Measurements from ENCODE around the gene PYGO2.
"Not testable (repeated sequence)": the region's sequence is repeated elsewhere in the genome, so short reads cannot be mapped to it uniquely, and the experiment has no call there.

The PYGO2 gene

DNA sequence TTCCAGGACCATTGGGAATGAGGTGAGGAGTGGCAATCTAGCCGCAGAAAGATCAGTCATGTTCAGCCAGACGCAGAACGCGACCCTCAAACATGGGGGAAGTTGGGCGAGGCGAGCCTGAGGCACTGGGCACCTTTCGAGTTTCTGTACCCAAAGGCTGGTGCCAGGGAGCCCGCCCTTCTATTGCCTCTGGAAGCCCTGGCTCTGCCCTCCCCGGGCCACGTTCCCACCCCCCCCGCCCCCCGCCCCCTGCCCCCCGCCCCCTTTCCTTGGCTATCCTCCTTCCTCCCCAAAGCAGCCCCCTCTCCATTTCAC is 38.8 kb upstream of the PYGO2 start:
- DNase-seq: no peak

DNA sequence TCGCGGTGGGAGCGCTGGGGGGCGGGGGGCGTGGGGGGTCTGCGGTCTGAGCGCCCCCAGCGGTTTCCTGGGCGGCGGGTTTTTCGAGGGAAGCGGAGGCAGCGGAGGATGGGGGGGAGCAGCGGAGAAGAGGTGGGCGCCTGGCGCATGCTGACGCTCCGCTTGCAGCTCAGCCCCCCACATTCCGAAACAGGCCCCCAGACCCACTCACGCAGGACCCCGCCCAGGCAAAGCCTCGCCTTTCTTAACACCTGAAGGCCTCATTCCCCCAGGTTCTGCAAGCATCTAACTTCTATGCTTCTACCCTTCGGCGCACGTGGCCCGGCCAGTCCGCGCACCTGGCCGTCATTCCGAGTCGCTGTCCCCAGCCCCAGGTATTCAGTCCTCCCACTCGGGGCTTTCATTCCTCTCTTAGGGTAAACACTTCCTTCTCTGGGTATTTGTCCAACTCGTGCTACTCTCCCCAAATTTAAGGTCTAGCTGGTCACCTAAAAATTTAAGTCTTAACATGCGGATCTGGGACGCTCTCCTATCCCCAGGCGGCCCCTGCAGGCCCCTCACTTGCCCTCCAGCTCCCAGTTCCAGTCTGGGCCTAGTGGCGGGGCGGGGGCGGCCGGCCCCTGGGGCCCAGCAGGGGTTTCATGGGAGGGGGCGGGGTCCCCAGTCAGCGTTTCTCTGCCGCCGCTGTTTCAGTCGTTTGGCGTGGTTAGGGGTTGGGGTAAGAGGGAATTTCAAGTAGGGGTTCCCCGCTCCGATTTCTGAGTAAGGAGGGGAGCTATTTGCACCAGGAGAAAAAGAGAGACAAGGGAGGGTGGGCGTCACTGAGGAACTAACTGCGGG is 38.2 kb upstream of the PYGO2 start:
- DNase-seq: peak; percentile 24

DNA sequence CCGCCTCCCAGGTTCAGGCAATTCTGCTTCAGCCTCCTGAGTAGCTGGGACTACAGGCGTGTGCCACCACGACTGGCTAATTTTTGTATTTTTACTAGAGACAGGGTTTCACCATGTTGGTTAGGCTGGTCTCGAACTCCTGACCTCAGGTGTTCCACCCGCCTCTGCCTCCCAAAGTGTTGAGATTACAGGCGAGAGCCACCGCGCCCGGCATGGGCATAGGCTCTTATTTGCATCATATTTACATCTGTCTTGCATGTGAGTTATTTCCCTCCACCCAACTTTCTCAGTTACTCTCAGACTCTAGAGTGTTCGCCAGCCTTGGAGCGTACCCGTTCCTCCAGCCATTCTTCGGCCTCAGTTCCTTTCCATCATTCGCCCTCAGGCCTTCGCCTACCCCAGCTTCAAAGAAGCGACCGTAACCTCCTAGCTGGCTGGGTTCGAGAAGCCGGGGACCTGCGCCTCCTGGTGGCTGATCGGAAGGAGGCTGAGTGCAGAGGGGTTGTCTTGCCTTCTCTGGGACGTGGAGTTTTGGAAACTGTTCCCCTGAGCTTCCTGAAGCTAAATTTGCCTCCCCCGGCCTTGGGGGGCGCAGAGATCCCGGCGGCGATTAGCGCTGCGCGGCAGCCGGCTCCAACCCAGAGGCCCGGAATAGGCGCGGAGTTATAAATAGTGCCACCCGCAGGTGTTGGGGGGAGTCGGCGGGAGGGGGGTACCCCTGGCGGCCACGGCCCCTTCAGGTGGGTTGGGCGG is 37.4 kb upstream of the PYGO2 start:
- DNase-seq: peak; percentile 48

DNA sequence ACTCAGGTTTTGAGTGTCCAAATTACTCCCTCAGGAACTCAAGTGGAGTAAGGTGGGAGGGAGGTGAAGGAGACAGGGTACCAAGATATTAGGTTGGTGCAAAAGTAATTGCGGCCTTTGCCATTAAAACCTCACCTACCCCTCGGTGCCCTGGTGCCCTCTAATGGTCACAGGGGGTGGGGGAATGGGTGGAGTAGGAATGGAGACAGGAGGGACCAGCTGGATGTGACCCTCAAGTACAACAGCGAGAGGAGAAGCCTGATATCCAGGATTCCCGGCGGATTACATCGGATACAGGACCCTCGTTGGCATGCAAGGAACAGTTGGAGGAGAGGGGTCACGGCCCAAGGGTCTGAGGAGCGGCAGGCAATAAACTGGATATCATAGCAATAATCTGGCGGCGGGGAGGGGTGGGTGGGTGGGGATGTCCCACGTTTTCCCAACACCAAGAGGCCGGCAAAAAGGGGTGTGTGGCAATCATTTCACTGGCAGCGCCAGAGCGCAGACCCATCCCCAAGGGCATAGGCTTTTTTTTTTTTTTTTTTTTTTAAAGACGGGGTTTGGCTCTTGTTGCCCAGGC is 36.7 kb upstream of the PYGO2 start:
- no peak for DNase-seq

DNA sequence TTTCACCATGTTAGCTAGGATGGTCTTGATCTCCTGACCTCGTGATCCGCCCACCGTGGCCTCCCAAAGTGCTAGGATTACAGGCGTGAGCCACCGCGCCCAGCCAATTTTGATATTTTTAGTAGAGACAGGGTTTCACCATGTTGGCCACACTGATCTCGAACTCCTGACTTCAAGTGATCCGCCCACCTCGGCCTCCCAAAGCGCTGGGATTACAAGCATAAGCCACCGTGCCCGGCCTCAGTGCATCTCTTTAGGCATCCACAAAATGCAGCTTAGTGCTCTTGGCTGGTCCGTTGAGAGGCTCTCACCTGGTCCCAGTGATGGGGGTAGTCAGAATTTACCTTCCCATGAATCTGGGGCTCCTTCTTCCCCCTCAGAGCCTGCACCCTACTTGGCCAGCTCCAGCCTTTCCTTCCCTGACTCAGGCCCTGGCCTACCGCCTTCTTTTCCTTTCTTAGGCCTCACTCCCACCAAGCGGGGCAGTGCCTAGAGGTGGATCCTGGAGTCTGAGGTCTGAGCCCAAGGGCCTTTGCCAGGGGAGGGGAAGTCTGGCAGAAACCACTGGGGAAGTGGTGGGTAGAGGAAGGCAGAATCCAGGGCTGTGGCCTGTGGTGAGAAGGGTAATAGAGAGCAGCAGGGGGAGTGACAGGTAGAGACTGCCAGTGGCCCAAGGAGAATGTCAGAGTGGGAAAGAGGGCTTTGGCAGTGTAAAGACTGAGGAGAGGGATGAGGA is 35.6 kb upstream of the PYGO2 start:
- DNase-seq: no peak

DNA sequence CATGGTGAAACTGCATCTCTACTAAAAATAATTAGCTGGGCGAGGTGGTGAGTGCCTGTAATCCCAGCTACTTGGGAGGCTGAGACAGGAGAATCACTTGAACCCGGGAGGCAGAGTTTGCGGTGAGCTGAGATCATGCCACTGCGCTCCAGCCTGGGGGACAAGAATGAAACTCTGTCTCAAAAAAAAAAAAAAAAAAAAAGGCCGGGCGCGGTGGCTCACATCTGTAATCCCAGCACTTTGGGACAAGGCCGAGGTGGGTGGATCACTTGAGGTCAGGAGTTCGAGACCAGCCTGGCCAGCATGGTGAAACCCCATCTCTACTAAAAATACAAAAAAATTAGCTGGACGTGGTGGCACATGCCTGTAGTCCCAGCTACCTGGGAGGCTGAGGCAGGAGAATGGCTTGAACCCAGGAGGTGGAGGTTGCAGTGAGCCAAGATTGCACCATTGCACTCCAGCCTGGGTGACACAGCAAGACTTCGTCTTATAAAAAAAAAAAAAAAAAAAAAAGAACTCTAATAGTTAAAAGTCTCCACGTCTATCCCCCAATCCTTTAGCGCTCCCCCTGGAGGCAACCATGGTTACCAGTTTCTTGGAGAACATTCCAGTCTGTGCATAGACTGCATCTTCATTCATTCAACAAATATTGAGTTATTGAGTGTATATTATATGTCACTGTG is 33.9 kb upstream of the PYGO2 start:
- DNase-seq: not testable (repeated sequence)

DNA sequence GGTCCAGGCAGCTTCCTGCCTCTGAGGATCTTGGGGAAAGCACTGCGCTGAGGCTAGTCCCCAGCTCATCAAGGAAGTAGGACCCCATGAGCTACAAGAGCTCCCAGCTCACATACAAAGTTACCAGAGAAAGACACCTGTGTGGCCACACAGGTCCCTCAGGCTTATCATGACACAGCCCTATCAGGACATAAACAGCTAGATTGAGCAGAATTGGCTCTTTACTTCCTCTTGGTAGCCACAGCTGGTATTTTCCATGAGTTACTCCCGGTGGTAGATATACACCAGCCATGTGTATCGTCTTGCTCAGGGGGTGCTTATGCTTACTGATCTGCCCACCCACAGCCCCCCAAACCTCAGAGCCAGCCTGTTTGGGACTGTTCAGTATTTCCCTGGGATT is 33.0 kb upstream of the PYGO2 start:
- no peak for DNase-seq

DNA sequence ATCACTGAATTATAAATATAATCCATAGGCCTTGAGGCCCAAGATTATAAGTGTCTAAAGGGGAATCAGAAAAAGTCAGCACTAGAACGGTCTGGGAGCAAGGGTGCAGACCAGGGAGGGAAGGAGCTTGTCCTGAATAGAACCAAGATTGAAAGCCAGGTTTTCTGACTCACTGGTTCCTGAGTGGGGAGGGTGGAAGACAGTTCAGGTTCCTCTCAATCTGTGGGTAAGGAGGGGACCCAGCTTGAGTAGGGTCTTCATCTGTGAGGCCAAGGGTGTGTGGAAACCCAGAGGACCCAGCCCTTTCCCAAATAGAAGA is 32.6 kb upstream of the PYGO2 start:
- DNase-seq: no peak

DNA sequence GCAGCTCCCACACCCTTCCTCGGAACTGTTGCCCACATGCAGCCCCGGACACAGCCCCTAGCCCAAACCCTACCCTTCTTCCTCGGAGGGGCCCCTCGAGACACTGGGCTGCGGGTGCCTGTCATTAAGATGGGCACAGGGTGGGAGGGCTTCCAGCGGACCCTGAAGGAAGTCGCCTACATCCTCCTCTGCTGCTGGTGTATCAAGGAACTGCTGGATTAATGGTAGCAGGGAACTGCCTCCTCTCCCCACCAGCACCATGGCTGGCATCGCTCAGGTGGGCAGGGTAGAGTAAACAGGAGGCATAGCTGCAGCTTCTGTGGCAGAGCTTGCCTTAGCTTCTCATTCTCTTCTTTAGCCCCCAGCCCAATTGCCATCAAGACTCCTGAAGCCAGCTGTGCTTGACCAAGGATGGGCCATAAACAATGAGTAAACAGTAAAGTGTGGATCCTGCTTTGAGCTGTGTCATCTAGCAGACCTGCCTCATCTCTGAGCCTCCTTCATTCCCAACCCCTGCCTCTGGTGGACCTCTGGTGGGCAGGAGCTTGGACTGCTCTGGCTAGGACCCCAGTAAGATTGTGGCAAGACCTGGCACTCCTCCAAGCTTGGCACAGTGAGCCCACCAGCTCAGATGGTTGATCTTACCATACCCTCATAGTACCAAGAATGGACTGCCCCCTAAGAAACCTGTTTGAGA is 32.1 kb upstream of the PYGO2 start, which contains the start of gene LENEP:
LENEP (plus strand) TSS at position 15 of the 697 bp plus-strand sequence; CDS start at position 37, 22 bp downstream.
- DNase-seq: no peak

DNA sequence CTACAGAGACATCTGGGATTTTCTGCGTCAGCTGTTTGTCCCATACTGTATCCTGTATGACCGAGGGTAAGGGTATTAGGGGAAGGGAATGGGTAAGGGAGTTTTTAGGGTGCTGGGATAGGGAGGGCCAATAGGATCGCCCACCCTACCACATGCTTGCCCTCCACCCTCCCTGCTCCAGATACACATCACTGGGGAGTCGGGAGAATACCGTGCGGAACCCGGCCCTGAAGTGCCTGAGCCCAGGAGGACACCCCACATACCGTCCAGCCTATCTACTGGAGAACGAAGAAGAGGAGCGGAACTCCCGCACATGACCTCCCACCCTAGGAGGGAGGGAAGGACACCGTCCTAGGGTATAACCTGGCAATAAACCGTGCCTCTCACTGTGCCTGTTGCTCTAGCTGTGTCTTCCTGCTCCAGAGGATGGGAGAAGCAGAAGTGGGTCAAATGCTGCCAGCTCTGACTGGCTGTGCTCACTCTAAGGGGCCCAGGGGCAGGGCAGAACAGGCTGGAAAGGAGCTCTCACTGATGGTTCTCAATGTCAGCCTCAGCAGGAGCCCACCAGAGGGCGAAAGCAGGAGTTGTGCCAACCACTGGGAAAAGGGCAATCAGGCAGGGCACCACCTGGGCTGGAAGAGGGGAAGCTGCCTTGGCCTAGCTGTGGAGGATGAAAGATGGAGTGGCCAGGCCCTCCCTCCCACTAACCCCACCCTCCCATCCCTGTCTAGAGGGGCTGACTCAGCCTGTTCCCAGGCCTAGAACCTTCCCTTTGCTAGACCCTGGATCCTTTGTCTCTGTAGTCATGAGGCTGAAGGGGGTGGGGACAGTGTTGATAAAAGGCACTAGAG is 31.4 kb upstream of the PYGO2 start:
- no peak for DNase-seq

DNA sequence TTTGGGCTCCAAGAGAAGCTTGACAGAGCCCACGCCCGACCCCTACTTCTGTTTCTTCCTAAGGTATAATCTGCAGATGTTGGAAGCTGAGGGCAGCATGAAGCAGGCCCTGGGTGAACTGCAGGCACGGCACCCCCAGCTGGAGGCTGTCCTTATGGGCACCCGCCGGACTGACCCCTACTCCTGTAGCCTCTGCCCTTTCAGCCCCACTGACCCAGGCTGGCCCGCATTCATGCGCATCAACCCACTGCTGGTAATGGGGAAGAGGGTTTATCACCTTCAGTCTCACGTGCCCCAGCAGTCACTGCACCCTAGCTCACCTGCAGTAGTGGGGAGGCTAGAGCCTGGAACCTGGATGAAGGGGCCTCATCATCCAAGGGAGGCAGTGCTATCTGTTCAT is 28.7 kb upstream of the PYGO2 start:
- DNase-seq: no peak

DNA sequence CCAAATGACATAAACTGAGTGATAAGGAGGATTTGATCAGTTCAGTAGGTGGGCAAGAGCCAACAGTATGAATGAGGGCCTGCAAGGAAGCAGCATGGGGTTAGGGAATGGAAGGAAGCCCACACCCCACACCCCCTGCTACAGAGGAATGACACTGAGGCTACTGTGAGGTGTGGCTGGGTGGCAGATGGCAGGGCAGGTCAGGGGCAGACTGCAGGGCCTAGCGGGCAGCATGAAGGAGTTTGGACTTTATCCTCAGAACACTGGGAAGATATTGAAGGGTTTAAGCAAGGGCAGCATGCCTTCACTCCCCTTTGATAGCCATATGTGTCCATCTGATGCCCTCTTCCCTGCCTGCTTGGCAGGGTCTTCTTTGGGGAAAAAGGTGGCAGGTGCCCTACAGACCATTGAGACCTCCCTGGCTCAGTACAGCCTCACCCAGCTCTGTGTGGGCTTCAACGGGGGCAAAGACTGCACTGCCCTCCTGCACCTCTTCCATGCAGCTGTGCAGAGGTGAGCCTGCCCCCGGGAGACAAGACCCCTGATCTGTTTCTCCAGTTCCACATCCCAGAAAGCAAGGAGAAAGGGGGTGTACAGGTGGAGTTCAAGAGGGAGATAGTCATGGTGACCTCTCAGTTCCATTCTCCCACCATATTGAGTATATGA is 27.7 kb upstream of the PYGO2 start:
- no peak for DNase-seq

DNA sequence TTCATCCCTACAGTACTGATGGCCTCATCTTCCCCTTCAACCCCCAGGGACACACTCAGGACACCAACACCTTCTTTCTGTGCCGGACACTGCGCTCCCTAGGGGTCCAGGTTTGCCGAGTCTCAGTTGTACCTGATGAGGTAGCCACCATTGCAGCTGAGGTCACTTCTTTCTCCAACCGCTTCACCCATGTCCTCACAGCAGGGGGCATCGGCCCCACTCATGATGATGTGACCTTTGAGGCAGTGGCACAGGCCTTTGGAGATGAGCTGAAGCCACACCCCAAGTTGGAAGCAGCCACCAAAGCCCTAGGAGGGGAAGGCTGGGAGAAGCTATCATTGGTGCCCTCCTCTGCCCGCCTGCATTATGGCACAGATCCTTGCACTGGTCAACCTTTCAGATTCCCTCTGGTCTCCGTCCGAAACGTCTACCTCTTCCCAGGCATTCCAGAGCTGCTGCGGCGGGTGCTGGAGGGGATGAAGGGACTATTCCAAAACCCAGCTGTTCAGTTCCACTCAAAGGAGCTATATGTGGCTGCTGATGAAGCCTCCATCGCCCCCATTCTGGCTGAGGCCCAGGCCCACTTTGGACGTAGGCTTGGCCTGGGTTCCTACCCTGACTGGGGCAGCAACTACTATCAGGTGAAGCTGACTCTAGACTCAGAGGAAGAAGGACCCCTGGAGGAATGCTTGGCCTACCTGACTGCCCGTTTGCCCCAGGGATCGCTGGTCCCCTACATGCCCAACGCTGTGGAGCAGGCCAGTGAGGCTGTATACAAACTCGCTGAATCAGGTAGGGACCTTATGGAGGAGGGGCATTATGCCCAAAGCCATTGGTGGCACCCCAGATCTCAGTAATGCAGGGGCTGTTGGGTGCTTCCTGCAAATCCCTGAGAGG is 26.7 kb upstream of the PYGO2 start:
- DNase-seq: no peak

DNA sequence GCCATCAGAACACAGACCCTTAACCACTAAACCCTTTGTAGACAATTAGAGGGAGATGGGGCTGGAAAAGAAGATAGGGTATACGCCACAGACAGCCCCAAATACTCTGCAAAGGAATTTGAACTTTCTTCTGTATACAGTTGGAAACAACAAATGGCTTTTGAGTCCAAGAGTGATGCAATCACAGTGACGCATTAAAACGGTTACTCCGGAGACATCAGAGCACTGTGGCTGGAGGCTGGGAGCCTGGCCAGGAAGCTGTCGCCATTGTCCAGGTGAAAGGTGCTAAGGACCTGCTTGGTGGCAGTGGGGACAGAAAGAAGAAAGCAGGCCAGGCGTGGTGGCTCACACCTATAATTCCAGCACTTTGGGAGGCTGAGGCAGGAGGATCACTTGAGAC is 25.7 kb upstream of the PYGO2 start:
- no peak for DNase-seq

DNA sequence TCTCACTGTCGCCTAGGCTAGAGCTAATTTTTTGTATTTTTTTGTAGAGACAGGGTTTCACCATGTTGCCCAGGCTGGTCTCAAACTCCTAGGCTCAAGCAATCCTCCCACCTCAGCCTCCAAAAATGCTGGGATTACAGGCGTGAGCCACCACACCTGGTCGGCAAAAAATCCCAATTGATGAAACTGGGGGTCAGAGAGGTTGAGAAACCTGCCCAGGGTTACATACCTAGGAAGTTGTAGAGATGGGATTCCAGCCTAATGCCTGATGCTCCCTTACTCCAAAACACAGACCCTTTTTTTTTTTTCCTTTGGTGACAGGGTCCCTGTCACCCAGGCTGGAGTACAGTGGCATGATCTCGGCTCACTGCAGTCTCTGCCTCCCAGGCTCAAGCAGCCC is 25.2 kb upstream of the PYGO2 start:
- not testable (repeated sequence) for DNase-seq

DNA sequence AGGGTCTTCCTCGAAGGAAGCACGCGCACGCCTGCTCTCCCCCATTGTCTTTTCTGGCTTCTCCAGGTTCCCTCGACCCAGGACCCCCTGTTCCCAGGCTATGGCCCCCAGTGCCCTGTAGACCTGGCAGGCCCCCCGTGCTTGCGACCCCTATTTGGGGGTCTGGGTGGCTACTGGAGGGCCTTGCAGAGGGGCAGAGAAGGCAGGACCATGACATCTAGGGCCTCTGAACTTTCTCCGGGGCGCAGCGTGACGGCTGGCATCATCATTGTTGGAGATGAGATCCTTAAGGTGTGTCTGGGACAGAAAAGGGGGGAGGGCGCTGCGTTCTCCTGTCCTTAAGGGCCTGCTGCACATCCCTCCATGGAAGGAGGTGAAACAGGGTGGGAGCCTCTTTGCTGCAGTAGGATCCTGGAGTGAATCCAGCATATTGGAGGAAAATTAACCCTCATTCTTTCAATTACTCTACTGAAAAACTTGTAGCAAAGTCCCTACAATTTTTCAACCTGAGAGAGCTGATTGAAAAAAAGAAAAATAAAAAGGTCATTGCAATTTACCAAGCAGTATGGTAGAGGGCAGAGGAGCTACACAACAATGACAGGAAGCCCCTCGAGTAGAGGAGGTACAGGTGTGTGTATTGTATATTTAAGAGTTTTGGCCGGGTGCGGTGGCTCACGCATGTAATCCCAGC is 22.3 kb upstream of the PYGO2 start:
- DNase-seq: no peak

DNA sequence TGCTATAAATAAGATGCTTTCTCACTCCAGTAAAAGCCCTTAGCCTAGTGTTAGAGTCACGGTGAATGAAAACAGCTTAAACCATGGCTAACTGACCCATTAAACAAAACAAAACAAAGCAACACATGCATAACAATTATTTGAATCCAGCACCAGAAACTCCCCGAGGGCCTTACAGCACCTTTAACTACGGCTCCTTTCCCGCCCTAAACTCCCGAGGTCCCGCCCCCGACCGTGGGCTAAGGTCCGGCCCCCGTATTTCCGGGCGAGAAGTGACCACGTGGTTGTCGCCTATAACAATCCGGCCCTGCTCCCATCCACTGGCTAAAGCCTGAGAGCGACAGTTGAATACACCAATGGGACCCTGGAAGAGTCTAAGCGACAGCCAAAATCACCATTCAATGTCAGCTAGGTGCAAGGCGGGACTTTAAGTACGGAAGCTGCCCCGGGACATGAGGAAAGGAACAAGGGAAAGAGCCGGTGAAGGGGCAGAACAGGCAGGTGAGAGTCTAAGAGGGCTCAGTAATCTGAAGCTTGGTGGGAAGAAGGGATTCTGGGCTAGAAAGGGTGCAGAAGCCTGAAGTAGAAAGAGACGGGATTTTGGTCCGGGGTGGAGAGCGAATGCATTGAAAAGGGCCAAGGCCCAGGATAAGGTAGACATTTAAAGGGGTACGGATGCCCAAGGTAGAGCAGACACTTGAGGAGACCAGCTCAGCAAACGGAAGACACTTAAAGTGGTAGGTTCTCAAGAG is 21.5 kb upstream of the PYGO2 start, which contains the start of gene FLAD1:
FLAD1 (plus strand) TSS at position 448 of the 752 bp plus-strand sequence. CDS start 351 bp downstream, outside the sequence.
- peak; percentile 92 for DNase-seq

DNA sequence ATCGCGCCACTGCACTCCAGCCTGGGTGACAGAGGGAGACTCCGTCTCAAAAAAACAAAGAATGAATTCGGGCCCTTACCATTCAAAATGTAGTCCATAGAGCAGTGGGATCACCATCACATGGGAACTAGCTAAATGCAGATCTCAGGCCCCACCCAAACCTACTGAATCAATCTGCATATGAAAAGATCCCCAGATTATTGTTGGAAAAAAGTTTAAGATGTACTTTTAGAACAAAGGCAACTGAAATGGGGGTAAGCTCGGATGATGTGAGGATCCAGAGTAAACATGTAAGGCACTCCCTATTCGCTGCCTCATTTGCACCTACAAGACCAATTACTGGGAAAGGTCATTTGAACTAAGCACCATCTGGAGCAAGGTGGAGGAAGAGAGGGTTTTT is 20.8 kb upstream of the PYGO2 start:
- no peak for DNase-seq
